Measurements from ENCODE around the gene TCEAL2. TPM values are rescaled to one million over a fixed set of nuclear protein-coding genes. Genes with fewer than 3 reads are reported as not detected.
"Not testable (repeated sequence)": the region's sequence is repeated elsewhere in the genome, so short reads cannot be mapped to it uniquely, and the experiment has no call there.

TCEAL2 gene
- total and polyA plus RNA-seq, 2 of the 4 experiments (the other 2 are of a cell fraction) = not detected

DNA sequence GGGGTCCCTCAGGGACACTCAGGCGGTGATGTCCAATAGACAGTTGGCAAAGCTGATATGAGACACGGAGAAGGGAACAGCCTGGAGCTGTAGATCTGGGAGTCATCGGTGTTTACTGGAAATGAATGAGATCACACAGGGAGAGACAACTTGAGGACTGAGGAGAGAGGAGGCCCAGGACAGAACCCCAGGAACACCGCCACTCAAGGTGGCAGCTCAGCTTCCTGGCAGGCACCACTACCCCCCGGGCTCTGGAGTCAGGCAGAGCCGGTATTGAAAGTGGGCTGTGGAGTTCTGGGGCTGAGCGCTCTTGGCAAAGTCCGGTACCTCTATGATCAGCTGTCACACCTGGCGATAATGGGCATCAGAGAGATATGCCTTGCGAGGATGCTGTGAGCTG, 465 bp upstream of the TCEAL2 start:
- H3K18ac ChIP-seq (ENCODE audit: low read depth, low read length); H2BK15ac ChIP-seq (ENCODE audit: low read depth, low read length); H3K4ac ChIP-seq (ENCODE audit: low read depth, low read length); dilution Hi-C loops (cut with HindIII; ENCODE audit: low sequenced_read_pairs, unreplicated experiment); H3K4me3 ChIP-seq (ENCODE audit: insufficient read depth, low read depth, low read length); H3K9me3 ChIP-seq (ENCODE audit: control insufficient read depth, insufficient read depth, low read length); H3K23ac ChIP-seq (ENCODE audit: low read depth, low read length); in situ Hi-C loops (cut with MboI; ENCODE audit: low sequenced_read_pairs); H2AFZ ChIP-seq (replicated peaks; ENCODE audit: low read length, poor library complexity); H3K9me1 ChIP-seq (ENCODE audit: insufficient read depth, low read length); BruUV-seq (replicated peaks); H4K91ac ChIP-seq (ENCODE audit: insufficient read depth, low read depth, low read length); H3K4me2 ChIP-seq (ENCODE audit: low read depth, low read length); H4K5ac ChIP-seq (ENCODE audit: low read depth, low read length); H3K79me1 ChIP-seq (ENCODE audit: low read depth in 1 of 2, low read length in 2 of 2); H3K4me1 ChIP-seq (ENCODE audit: control insufficient read depth, insufficient read depth, low read length); H3K36me3 ChIP-seq (ENCODE audit: control insufficient read depth, insufficient read depth, low read length); H2BK5ac ChIP-seq (ENCODE audit: low read depth, low read length, poor library complexity, severe bottlenecking); DNase-seq; H2AK9ac ChIP-seq (replicated peaks; ENCODE audit: low read depth, low read length, poor library complexity); H2BK20ac ChIP-seq (ENCODE audit: low read depth, low read length); H3K56ac ChIP-seq (ENCODE audit: extremely low read depth, insufficient read depth, low read length); H3K14ac ChIP-seq (replicated peaks; ENCODE audit: low read depth, low read length); intact Hi-C loops (cut with micrococcal nuclease); H3K9ac ChIP-seq (ENCODE audit: low read depth, low read length); H3K27ac ChIP-seq (ENCODE audit: insufficient read depth, low read length); H4K8ac ChIP-seq (ENCODE audit: low read depth in 2 of 2, low read length in 2 of 2); H4K20me1 ChIP-seq (ENCODE audit: insufficient read depth, low read length); H2AK5ac ChIP-seq (ENCODE audit: low read depth, low read length); POLR2A ChIA-PET (ENCODE audit: unreplicated experiment); CTCF ChIA-PET; H2BK120ac ChIP-seq (ENCODE audit: low read depth, low read length); ATAC-seq (ENCODE audit: low read depth); H3K27me3 ChIP-seq (ENCODE audit: control insufficient read depth, insufficient read depth, low read length): not testable (repeated sequence)
- WGBS, 2 experiments (ENCODE audit: extremely low coverage in 2 of 2, insufficient read length in 1 of 2) = 60% methylated on average over 1 of the region's 10 CpGs; no CpG with 5 or more reads in 1 of the 2 experiments

- H2BK15ac ChIP-seq (ENCODE audit: low read depth, low read length); H3K9me1 ChIP-seq (ENCODE audit: insufficient read depth, low read length); H3K27ac ChIP-seq (ENCODE audit: insufficient read depth, low read length); POLR2A ChIA-PET (ENCODE audit: unreplicated experiment); H2BK20ac ChIP-seq (ENCODE audit: low read depth, low read length); H3K79me1 ChIP-seq (ENCODE audit: low read depth in 1 of 2, low read length in 2 of 2); H2AK5ac ChIP-seq (ENCODE audit: low read depth, low read length); H3K4me2 ChIP-seq (ENCODE audit: low read depth, low read length); H4K5ac ChIP-seq (ENCODE audit: low read depth, low read length); H3K4me1 ChIP-seq (ENCODE audit: control insufficient read depth, insufficient read depth, low read length); DNase-seq; BruUV-seq (replicated peaks); H4K8ac ChIP-seq (ENCODE audit: low read depth in 2 of 2, low read length in 2 of 2); H4K91ac ChIP-seq (ENCODE audit: insufficient read depth, low read depth, low read length); H3K27me3 ChIP-seq (ENCODE audit: control insufficient read depth, insufficient read depth, low read length); intact Hi-C loops (cut with micrococcal nuclease); dilution Hi-C loops (cut with HindIII; ENCODE audit: low sequenced_read_pairs, unreplicated experiment); H2AFZ ChIP-seq (replicated peaks; ENCODE audit: low read length, poor library complexity); H3K4me3 ChIP-seq (ENCODE audit: insufficient read depth, low read depth, low read length); H3K36me3 ChIP-seq (ENCODE audit: control insufficient read depth, insufficient read depth, low read length); H3K23ac ChIP-seq (ENCODE audit: low read depth, low read length); ATAC-seq (ENCODE audit: low read depth); H2BK5ac ChIP-seq (ENCODE audit: low read depth, low read length, poor library complexity, severe bottlenecking); H3K14ac ChIP-seq (replicated peaks; ENCODE audit: low read depth, low read length); H2BK120ac ChIP-seq (ENCODE audit: low read depth, low read length); H3K18ac ChIP-seq (ENCODE audit: low read depth, low read length); CTCF ChIA-PET; H2AK9ac ChIP-seq (replicated peaks; ENCODE audit: low read depth, low read length, poor library complexity); H4K20me1 ChIP-seq (ENCODE audit: insufficient read depth, low read length); H3K9me3 ChIP-seq (ENCODE audit: control insufficient read depth, insufficient read depth, low read length); H3K56ac ChIP-seq (ENCODE audit: extremely low read depth, insufficient read depth, low read length); in situ Hi-C loops (cut with MboI; ENCODE audit: low sequenced_read_pairs); H3K9ac ChIP-seq (ENCODE audit: low read depth, low read length); H3K4ac ChIP-seq (ENCODE audit: low read depth, low read length): not testable (repeated sequence)
- WGBS, 2 experiments (ENCODE audit: extremely low coverage in 2 of 2, insufficient read length in 1 of 2) = no CpG with 5 or more reads among the region's 21 CpGs
Observed at GRCh38 chrX:102126080-102126818, 770 bp downstream of the TCEAL2 start.
